H9 (cell line): ENCODE data around the gene STAMBPL1. TPM values are rescaled to one million over a fixed set of nuclear protein-coding genes. Genes with fewer than 3 reads are reported as not detected.

Source experiments
- DNase-seq: peaks from one replicate; pipeline ENCODE4 v3.0.0-alpha.2; 2017
- H2AFZ ChIP-seq: one replicate; pipeline ENCODE4 v1.6.1; 2013; ENCODE audit warnings: mild to moderate bottlenecking, low read length, control low read depth, moderate library complexity
- H2AK5ac ChIP-seq: 2 replicates; pipeline ENCODE4 v1.6.1; 2013; ENCODE audit warnings: low read length, control low read depth, mixed read lengths; ENCODE audit not compliant: insufficient read length
- H2BK120ac ChIP-seq: one replicate; pipeline ENCODE4 v1.6.1; 2013; ENCODE audit warnings: low read depth, mild to moderate bottlenecking, low read length, control low read depth, inconsistent platforms; ENCODE audit not compliant: poor library complexity, severe bottlenecking
- H2BK12ac ChIP-seq: 2 replicates; pipeline ENCODE4 v1.6.1; 2013; ENCODE audit warnings: low read length, control low read depth, mixed read lengths, low read depth; ENCODE audit not compliant: insufficient read length
- H2BK15ac ChIP-seq: 2 replicates; pipeline ENCODE4 v1.6.1; 2013; ENCODE audit warnings: low read depth, low read length, control low read depth
- H2BK20ac ChIP-seq: one replicate; pipeline ENCODE4 v1.6.1; 2013; ENCODE audit warnings: low read depth, mild to moderate bottlenecking, low read length, control low read depth, inconsistent platforms; ENCODE audit not compliant: poor library complexity, severe bottlenecking
- H2BK5ac ChIP-seq: 2 replicates; pipeline ENCODE4 v1.6.1; 2013; ENCODE audit warnings: low read length, control low read depth, mixed read lengths; ENCODE audit not compliant: insufficient read length
- H3K14ac ChIP-seq: 2 replicates; pipeline ENCODE4 v1.6.1; 2013; ENCODE audit warnings: low read length, control low read depth; ENCODE audit not compliant: insufficient read depth
- H3K18ac ChIP-seq: 2 replicates; pipeline ENCODE4 v1.6.1; 2013; ENCODE audit warnings: low read depth, mild to moderate bottlenecking, mixed read lengths, low read length, control low read depth; ENCODE audit not compliant: insufficient read length
- H3K23ac ChIP-seq: 2 replicates; pipeline ENCODE4 v1.6.1; 2013; ENCODE audit warnings: low read length, control low read depth, mixed read lengths, low read depth; ENCODE audit not compliant: insufficient read length
- H3K23me2 ChIP-seq: 2 replicates; pipeline ENCODE4 v1.6.1; 2013; ENCODE audit warnings: low read depth, mild to moderate bottlenecking, mixed read lengths, low read length, control low read depth; ENCODE audit not compliant: insufficient read length, poor library complexity, severe bottlenecking
- H3K27ac ChIP-seq: 2 replicates; pipeline ENCODE4 v1.5.1; 2013; ENCODE audit warnings: low read length, control low read depth, mixed read lengths, low read depth; ENCODE audit not compliant: insufficient read length
- H3K27me3 ChIP-seq: 2 replicates; pipeline ENCODE4 v1.6.1; 2013; ENCODE audit warnings: low read length, control low read depth, inconsistent platforms; ENCODE audit not compliant: insufficient read depth
- H3K4ac ChIP-seq: 2 replicates; pipeline ENCODE4 v1.6.1; 2013; ENCODE audit warnings: low read depth, mild to moderate bottlenecking, control low read depth, inconsistent platforms, low read length, moderate library complexity
- H3K4me1 ChIP-seq: 2 replicates; pipeline ENCODE4 v1.6.1; 2013; ENCODE audit warnings: low read length, control low read depth, inconsistent platforms; ENCODE audit not compliant: insufficient read depth
- H3K4me2 ChIP-seq: 2 replicates; pipeline ENCODE4 v1.6.1; 2013; ENCODE audit warnings: low read length, control low read depth, mixed read lengths; ENCODE audit not compliant: insufficient read length, insufficient read depth
- H3K56ac ChIP-seq: 2 replicates; pipeline ENCODE4 v1.6.1; 2013; ENCODE audit warnings: low read depth, mild to moderate bottlenecking, mixed read lengths, low read length, control low read depth; ENCODE audit not compliant: insufficient read length
- H3K79me1 ChIP-seq: 2 replicates; pipeline ENCODE4 v1.6.1; 2013; ENCODE audit warnings: low read depth, mild to moderate bottlenecking, moderate library complexity, low read length, control low read depth, inconsistent platforms; ENCODE audit not compliant: insufficient read depth, poor library complexity, severe bottlenecking
- H3K79me2 ChIP-seq: 2 replicates; pipeline ENCODE4 v1.6.1; 2013; ENCODE audit warnings: low read length, control low read depth, inconsistent platforms; ENCODE audit not compliant: insufficient read depth
- H3K9ac ChIP-seq: 2 replicates; pipeline ENCODE4 v1.6.1; 2013; ENCODE audit warnings: low read length, control low read depth, mixed read lengths; ENCODE audit not compliant: insufficient read length; ENCODE audit errors: extremely low read depth
- H3K9me3 ChIP-seq: one replicate; pipeline ENCODE4 v1.6.1; 2013; ENCODE audit warnings: low read depth, low read length, inconsistent platforms; ENCODE audit not compliant: control insufficient read depth
- H3T11ph ChIP-seq: one replicate; pipeline ENCODE4 v1.6.1; 2013; ENCODE audit warnings: mild to moderate bottlenecking, low read length, control low read depth, inconsistent platforms
- H4K20me1 ChIP-seq: one replicate; pipeline ENCODE4 v1.6.1; 2013; ENCODE audit not compliant: control insufficient read depth, insufficient read length, insufficient read depth
- H4K5ac ChIP-seq: 2 replicates; pipeline ENCODE4 v1.6.1; 2013; ENCODE audit warnings: low read depth, mild to moderate bottlenecking, mixed read lengths, low read length, control low read depth; ENCODE audit not compliant: insufficient read length
- H4K8ac ChIP-seq: replicated peaks from 2 replicates; pipeline ENCODE4 v1.6.1; 2013; ENCODE audit warnings: low read length, control low read depth, mixed read lengths, low read depth; ENCODE audit not compliant: insufficient read length
- H4K91ac ChIP-seq: 2 replicates; pipeline ENCODE4 v1.6.1; 2013; ENCODE audit warnings: low read depth, mild to moderate bottlenecking, moderate library complexity, mixed read lengths, low read length, control low read depth; ENCODE audit not compliant: insufficient read length
- H3K27ac Mint-ChIP-seq, 3 experiments: 2 replicates in 2 of 3; 3 replicates in 1 of 3; pipeline ENCODE4 v1.8.0; 2020 to 2021; ENCODE audit warnings: mixed read lengths in 3 of 3, mild to moderate bottlenecking in 1 of 3, moderate library complexity in 1 of 3
- H3K27me3 Mint-ChIP-seq: 2 replicates; pipeline ENCODE4 v1.8.0; 2021; ENCODE audit warnings: low read depth, mild to moderate bottlenecking, moderate library complexity, mixed read lengths
- H3K36me3 Mint-ChIP-seq, 3 experiments: 2 replicates in 2 of 3; 3 replicates in 1 of 3; pipeline ENCODE4 v1.8.0; 2020 to 2021; ENCODE audit warnings: low read depth in 3 of 3, mixed read lengths in 3 of 3; ENCODE audit not compliant: insufficient read depth in 1 of 3
- H3K4me1 Mint-ChIP-seq, 2 experiments: 2 replicates each; pipeline ENCODE4 v1.8.0; 2020; ENCODE audit warnings: mixed read lengths in 2 of 2
- H3K4me3 Mint-ChIP-seq, 2 experiments: 2 replicates in 1 of 2; 3 replicates in 1 of 2; pipeline ENCODE4 v1.8.0; 2020 to 2021; ENCODE audit warnings: mild to moderate bottlenecking in 2 of 2, mixed read lengths in 2 of 2, moderate library complexity in 1 of 2
- H3K9me3 Mint-ChIP-seq, 2 experiments: 2 replicates in 1 of 2; 3 replicates in 1 of 2; pipeline ENCODE4 v1.8.0; 2020; ENCODE audit warnings: mild to moderate bottlenecking in 2 of 2, mixed read lengths in 2 of 2, moderate library complexity in 1 of 2
- CTCF ChIP-seq: fragments of 200-600 bp; sonication (generic); conservative IDR thresholded peaks from 3 replicates; pipeline ENCODE4 v1.8.0; 2021; ENCODE audit warnings: antibody characterized with exemption, mild to moderate bottlenecking
- WGBS: extraction: QIAGEN DNeasy Blood & Tissue Kit; methylation state at CpG from one replicate; pipeline ENCODE4 v1.1.7; 2013; ENCODE audit warnings: missing lambda C conversion rate, low lambda C conversion rate, mixed read lengths; ENCODE audit not compliant: insufficient read length; ENCODE audit errors: extremely low coverage; 5-methylcytosine and 5-hydroxymethylcytosine counted together
- total RNA-seq: library from RNA; stranded (reverse); gene quantifications from 2 replicates; pipeline ENCODE4 v1.2.1, GENCODE V29; 2021

The STAMBPL1 gene
- total RNA-seq, 1 experiment from 2014 or later: 3.2 TPM

GRCh38 chr10:88838766-88839350, 41.2 kb upstream of the STAMBPL1 start:
- Histone ChIP-seq H4K8ac (no peak overlapping the region), H3K9me3 (no peaks in the 10 kb centered on the region), H4K91ac (no peak overlapping the region), H3K79me1 (no peaks in the 10 kb centered on the region), H3K14ac (no peak overlapping the region), H3K4me1 (no peaks in the 10 kb centered on the region), H3T11ph (no peak overlapping the region), H4K5ac (no peak overlapping the region), H3K4ac (no peak overlapping the region), H3K23me2 (no peaks in the 10 kb centered on the region), H2BK120ac (no peak overlapping the region), H3K56ac (no peak overlapping the region), H2BK5ac (no peak overlapping the region), H3K18ac (no peak overlapping the region), H4K20me1 (no peaks in the 10 kb centered on the region), H3K9ac (no peak overlapping the region), H2BK12ac (no peak overlapping the region), H2AK5ac (no peak overlapping the region), H3K27ac (no peak overlapping the region), H2BK15ac (no peak overlapping the region), H3K4me2 (no peak overlapping the region), H3K23ac (no peak overlapping the region), H2BK20ac (no peak overlapping the region), H3K79me2 (no peaks in the 10 kb centered on the region), H2AFZ (no peak overlapping the region), H3K27me3 (no peaks in the 10 kb centered on the region)
- no CpG with 5 or more reads among the region's 5 CpGs for WGBS
- Mint-ChIP-seq H3K9me3 (no peaks in the 10 kb centered on the region), H3K27ac (no peak overlapping the region), H3K27me3 (no peaks in the 10 kb centered on the region), H3K4me3 (no peak overlapping the region), H3K36me3 (no peaks in the 10 kb centered on the region), H3K4me1 (no peaks in the 10 kb centered on the region)
- peak; percentile 33 for DNase-seq
- TF ChIP-seq CTCF: peak; percentile 29; the same call in 2 of the 3 replicates
